GM19351 (cell line): Measurements from ENCODE around the gene KRAS.

Source experiments
- ATAC-seq: cut with Tn5 transposase; IDR thresholded peaks from one replicate; pipeline ENCODE4 v1.9.1; 2021; ENCODE audit warnings: mild to moderate bottlenecking, moderate library complexity; ENCODE audit not compliant: unreplicated experiment

KRAS gene

GRCh38 chr12:25197608-25198007, 53.1 kb downstream of the KRAS start:
- ATAC-seq, result no peak

GRCh38 chr12:25195056-25195971, 55.4 kb downstream of the KRAS start, which contains the start of the genes DNAI7 and ETFRF1:
TSS of gene DNAI7 (minus strand) at chr12:25195160. CDS start at chr12:25195078, 82 bp downstream.
TSS of gene ETFRF1 (plus strand) at chr12:25195237. CDS start at chr12:25203957, 8,720 bp downstream.
- peak; percentile 95 for ATAC-seq

GRCh38 chr12:25194722-25195055, 56.0 kb downstream of the KRAS start:
- no peak for ATAC-seq

- no peak for ATAC-seq
These were observed 56.5 kb downstream of the KRAS start for GRCh38 chr12:25194214-25194613.

GRCh38 chr12:25190793-25191192, 59.9 kb downstream of the KRAS start:
- no peak for ATAC-seq

GRCh38 chr12:25189656-25190055, 61.1 kb downstream of the KRAS start:
- no peak for ATAC-seq

- no peak for ATAC-seq
These were observed 62.9 kb downstream of the KRAS start for GRCh38 chr12:25187781-25188180.

- peak; percentile 91 for ATAC-seq
These were observed 63.8 kb downstream of the KRAS start for GRCh38 chr12:25186788-25187402.

GRCh38 chr12:25186038-25186787, 64.5 kb downstream of the KRAS start:
- peak; percentile 58 for ATAC-seq

GRCh38 chr12:25184132-25184531, 66.6 kb downstream of the KRAS start:
- ATAC-seq, result no peak

- no peak for ATAC-seq
These were observed 68.0 kb downstream of the KRAS start for GRCh38 chr12:25182765-25183164.

GRCh38 chr12:25162866-25163265, 87.9 kb downstream of the KRAS start:
- ATAC-seq, result no peak

GRCh38 chr12:25156061-25156460, 94.7 kb downstream of the KRAS start:
- no peak for ATAC-seq

GRCh38 chr12:25155022-25155576, 95.6 kb downstream of the KRAS start:
- peak; percentile 52 for ATAC-seq
